GOT3 (cell line): Measurements from ENCODE around the gene MT1M.
"Not testable (repeated sequence)": the region's sequence is repeated elsewhere in the genome, so short reads cannot be mapped to it uniquely, and the experiment has no call there.

Experiments used
- DNase-seq: peaks from one replicate; lab custom pipeline; 2025; ENCODE audit warnings: mixed read lengths; lab: John Stamatoyannopoulos, UW

Gene MT1M

GRCh38 chr16:56632156-56632847 is at the start of gene MT1M:
Gene MT1M (plus strand): TSS chr16:56632659. CDS start chr16:56632732, 73 bp downstream.
- no peak for DNase-seq

- DNase-seq: not testable (repeated sequence)
Measured at GRCh38 chr16:56582911-56583310, 49.5 kb upstream of the MT1M start.

- DNase-seq: no peak
Measured at GRCh38 chr16:56583351-56584168, 48.9 kb upstream of the MT1M start.

- no peak for DNase-seq
Measured at GRCh38 chr16:56584276-56584675, 48.2 kb upstream of the MT1M start.

- DNase-seq: no peak
Measured at GRCh38 chr16:56588781-56589140, 43.7 kb upstream of the MT1M start.

GRCh38 chr16:56589141-56590039 is 43.1 kb upstream of the MT1M start, which contains the start of gene MT3:
Gene MT3 (plus strand): TSS chr16:56589528. CDS start chr16:56589591, 63 bp downstream.
- DNase-seq: no peak

- no peak for DNase-seq
Measured at GRCh38 chr16:56591377-56592060, 40.9 kb upstream of the MT1M start.

GRCh38 chr16:56593573-56594291 is 38.7 kb upstream of the MT1M start:
- no peak for DNase-seq

- no peak for DNase-seq
Measured at GRCh38 chr16:56594292-56594619, 38.2 kb upstream of the MT1M start.

- no peak for DNase-seq
Measured at GRCh38 chr16:56600398-56600999, 32.0 kb upstream of the MT1M start.

GRCh38 chr16:56601325-56601724 is 31.1 kb upstream of the MT1M start:
- DNase-seq: no peak

GRCh38 chr16:56603589-56603988 is 28.9 kb upstream of the MT1M start:
- no peak for DNase-seq

GRCh38 chr16:56604966-56605365 is 27.5 kb upstream of the MT1M start:
- no peak for DNase-seq

- DNase-seq: no peak
Measured at GRCh38 chr16:56605475-56605874, 27.0 kb upstream of the MT1M start.

- no peak for DNase-seq
Measured at GRCh38 chr16:56606071-56606475, 26.4 kb upstream of the MT1M start.

GRCh38 chr16:56606476-56607108 is 25.9 kb upstream of the MT1M start:
- DNase-seq: no peak

- DNase-seq: peak; percentile 60
Measured at GRCh38 chr16:56607109-56607618, 25.3 kb upstream of the MT1M start.

GRCh38 chr16:56607675-56608042 is 24.8 kb upstream of the MT1M start:
- DNase-seq: no peak

GRCh38 chr16:56608043-56608875 is 24.2 kb upstream of the MT1M start, which contains the start of gene MT2A:
Gene MT2A (plus strand): TSS chr16:56608584. CDS start chr16:56608656, 72 bp downstream.
- peak; percentile 74 for DNase-seq
